A549 (cell line): ENCODE results near the gene AADAC. TPM values are rescaled to one million over a fixed set of nuclear protein-coding genes. Genes with fewer than 3 reads are reported as not detected.
"Not testable (repeated sequence)": the region's sequence is repeated elsewhere in the genome, so short reads cannot be mapped to it uniquely, and the experiment has no call there.

ENCODE experiments used
- ATAC-seq, 2 experiments: fragments of 200-7000 bp in 1 of 2; fragments of >200 bp in 1 of 2; cut with Nextera tagmentation in 1 of 2; cut with Tn5 transposase in 1 of 2; 3 replicates each; pipeline versions ENCODE4 v1.8.0 to v1.9.1; 2018 to 2020; ENCODE audit warnings: mild to moderate bottlenecking in 1 of 2, moderate library complexity in 1 of 2
- CTCF ChIA-PET: fragments of 300-600 bp; sonication (Branson Sonifier 250); formaldehyde crosslinking; extraction: SDS; loops from one replicate; lab custom pipeline; 2021; ENCODE audit warnings: antibody characterized with exemption, inconsistent platforms; lab: Yijun Ruan, JAX
- POLR2A ChIA-PET: fragments of 350-600 bp; formaldehyde crosslinking; extraction: SDS; loops from one replicate; lab custom pipeline; 2021; ENCODE audit warnings: antibody characterized with exemption, inconsistent platforms; lab: Yijun Ruan, JAX
- DNase-seq, 2 experiments: peaks; one replicate each; pipeline versions ENCODE4 v3.0.0 to v3.0.0-alpha.2; 2011 to 2016; ENCODE audit warnings: low read depth in 1 of 2, low spot score in 1 of 2
- FAIRE-seq: peaks from 2 replicates; lab custom pipeline; 2011; peaks lifted over from hg19 to GRCh38; lab: Jason Lieb, UNC
- H3K27ac ChIP-seq, 2 experiments: fragments of >200 bp; sonication (Bioruptor Twin); formaldehyde crosslinking; 3 replicates each; pipeline ENCODE4 v1.5.1; 2016 to 2017
- H3K4me1 ChIP-seq: fragments of >200 bp; sonication (Bioruptor Twin); formaldehyde crosslinking; 3 replicates; pipeline ENCODE4 v1.6.1; 2016
- H3K4me2 ChIP-seq: fragments of >200 bp; sonication (Bioruptor Twin); formaldehyde crosslinking; 3 replicates; pipeline ENCODE4 v1.6.1; 2016
- H3K4me3 ChIP-seq: fragments of >200 bp; sonication (Bioruptor Twin); formaldehyde crosslinking; 3 replicates; pipeline ENCODE4 v1.5.1; 2016
- H3K9me3 ChIP-seq: fragments of >200 bp; sonication (Bioruptor Twin); formaldehyde crosslinking; 3 replicates; pipeline ENCODE4 v1.6.1; 2016
- CEBPB ChIP-seq, 2 experiments: fragments of >200 bp in 1 of 2; sonication (Bioruptor Twin) in 1 of 2; formaldehyde crosslinking in 1 of 2; IDR thresholded peaks; 2 replicates each; pipeline ENCODE4 v1.6.1; 2012 to 2016
- CHD4 ChIP-seq: fragments of 200-600 bp; sonication (generic); IDR thresholded peaks from 2 replicates; pipeline ENCODE4 v1.6.1; 2016; ENCODE audit warnings: antibody characterized with exemption, mild to moderate bottlenecking, borderline replicate concordance
- E2F6 ChIP-seq: IDR thresholded peaks from 2 replicates; pipeline ENCODE4 v1.6.1; 2012; ENCODE audit warnings: low read depth, borderline replicate concordance
- FOSB ChIP-seq: fragments of 250-450 bp; sonication (Bioruptor Pico); IDR thresholded peaks from 2 replicates; pipeline ENCODE4 v1.5.0; 2020; ENCODE audit warnings: mild to moderate bottlenecking, moderate library complexity
- HOXB5 ChIP-seq: fragments of 250-450 bp; sonication (Bioruptor Pico); IDR thresholded peaks from 2 replicates; pipeline ENCODE4 v1.5.0; 2020; ENCODE audit warnings: mild to moderate bottlenecking, moderate library complexity
- MAFK ChIP-seq: fragments of 450-650 bp; IDR thresholded peaks from 2 replicates; pipeline ENCODE4 v1.6.1; 2014; ENCODE audit not compliant: partially characterized antibody
- MYC ChIP-seq: IDR thresholded peaks from 2 replicates; pipeline ENCODE4 v1.6.1; 2012; ENCODE audit warnings: mild to moderate bottlenecking, inconsistent platforms, low read length, improper control_type of control experiment, borderline replicate concordance
- NFE2L2 ChIP-seq: fragments of 150-350 bp; conservative IDR thresholded peaks from 2 replicates; pipeline ENCODE4 v1.6.1; 2014; ENCODE audit warnings: low read length
- POLR2AphosphoS2 ChIP-seq: conservative IDR thresholded peaks from 2 replicates; pipeline ENCODE4 v1.6.1; 2012; ENCODE audit warnings: low read length, improper control_type of control experiment, inconsistent platforms
- RAD21 ChIP-seq, 2 experiments: fragments of >200 bp in 1 of 2; sonication (Bioruptor Twin) in 1 of 2; formaldehyde crosslinking in 1 of 2; IDR thresholded peaks in 1 of 2; conservative IDR thresholded peaks in 1 of 2; 2 replicates in 1 of 2; 3 replicates in 1 of 2; pipeline ENCODE4 v1.6.1; 2012 to 2018; ENCODE audit warnings: inconsistent platforms in 1 of 2
- SREBF2 ChIP-seq: fragments of 450-650 bp; IDR thresholded peaks from 2 replicates; pipeline ENCODE4 v1.6.1; 2014; ENCODE audit warnings: mild to moderate bottlenecking, moderate library complexity
- TFCP2L1 ChIP-seq: fragments of 250-450 bp; sonication (Bioruptor Pico); IDR thresholded peaks from 2 replicates; pipeline ENCODE4 v1.5.0; 2021; ENCODE audit warnings: mild to moderate bottlenecking
- ZC3H11A ChIP-seq: fragments of 450-650 bp; IDR thresholded peaks from 2 replicates; pipeline ENCODE4 v1.6.1; 2014; ENCODE audit warnings: antibody characterized with exemption, mild to moderate bottlenecking
- ZNF302 ChIP-seq: fragments of 250-450 bp; sonication (Bioruptor Pico); IDR thresholded peaks from 2 replicates; pipeline ENCODE4 v1.9.0; 2021; ENCODE audit warnings: inconsistent platforms, mild to moderate bottlenecking, moderate library complexity
- WGBS: methylation state at CpG from one replicate; pipeline ENCODE4 v1.1.6; 2017; ENCODE audit errors: missing lambda C conversion rate; 5-methylcytosine and 5-hydroxymethylcytosine counted together
- polyA plus RNA-seq, 4 experiments: library from polyadenylated mRNA; depleted of rRNA in 3 of 4; stranded (reverse); fragments of >200 nt; fragmentation: RNase III in 1 of 4; extraction: RNeasy Plus Mini Kit Qiagen cat#74134 plus additional on column Dnase treatment in 1 of 4; gene quantifications; 2 replicates in 3 of 4; 3 replicates in 1 of 4; pipeline ENCODE4 v1.2.3, GENCODE V29; 2011 to 2017
- TF ChIP-seq, protein P1 (sequence below): fragments of 200-600 bp; sonication (generic); IDR thresholded peaks from 2 replicates; pipeline ENCODE4 v1.6.1; 2016; ENCODE audit warnings: antibody characterized with exemption, mild to moderate bottlenecking, moderate library complexity
- TF ChIP-seq, protein P2 (sequence below): fragments of >200 bp; sonication (Bioruptor Twin); formaldehyde crosslinking; IDR thresholded peaks from 3 replicates; pipeline ENCODE4 v1.6.1; 2016

Gene AADAC
- polyA plus RNA-seq, 2 of the 4 experiments (the other 2 are of a cell fraction): 15.3 to 45.0 TPM

DNA sequence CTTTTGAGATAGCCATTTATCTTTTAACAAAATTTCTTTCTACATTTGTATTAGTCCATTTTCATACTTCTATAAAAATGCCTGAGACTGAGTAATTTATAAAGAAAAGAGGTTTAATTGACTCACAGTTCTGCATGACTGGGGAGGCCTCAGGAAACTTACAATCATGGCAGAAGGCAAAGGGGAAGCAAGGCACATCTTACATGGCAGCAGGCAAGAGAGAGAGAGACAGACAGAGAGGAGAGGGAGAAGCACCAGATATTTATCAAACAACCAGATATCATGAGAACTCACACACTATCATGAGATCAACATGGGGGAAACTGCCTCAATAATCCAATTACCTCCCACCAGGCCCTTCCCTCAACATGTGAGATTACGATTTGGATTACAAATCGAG, 23.2 kb upstream of the AADAC start:
- POLR2A ChIA-PET, H3K4me2 ChIP-seq, ATAC-seq, H3K9me3 ChIP-seq, H3K4me3 ChIP-seq, DNase-seq, CTCF ChIA-PET, FAIRE-seq: not testable (repeated sequence)
- H3K4me1 ChIP-seq: peaks cover 76% of the 10 kb centered on the region
- H3K27ac ChIP-seq: peak overlapping the region; percentile 11 to 48; a peak in 4 of 6 replicates
- 99% methylated on average over 2 of the region's 2 CpGs for WGBS
- TF ChIP-seq FOSB (CRISPR knock-in tag): 0 out of 2 replicates have a peak, but pooled peaks have one; percentile 35

DNA sequence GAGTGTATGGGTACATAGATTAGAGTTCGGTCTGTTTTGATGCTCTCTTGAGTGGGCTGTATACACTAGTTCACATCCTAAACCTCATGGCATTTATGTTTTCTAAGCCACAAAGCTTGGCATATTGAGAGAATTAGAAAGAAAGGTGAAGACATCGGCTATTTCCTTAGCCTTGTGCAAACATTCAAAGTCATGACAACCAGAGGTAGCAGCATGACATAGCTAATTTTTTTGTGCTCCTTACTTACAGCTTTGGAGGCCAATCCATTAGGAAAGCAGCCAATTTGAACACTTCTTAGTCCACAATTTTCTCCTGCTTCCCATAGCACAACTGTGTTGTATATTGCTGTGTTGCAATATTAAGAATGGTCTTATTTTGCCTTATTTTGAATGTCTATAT, 21.5 kb upstream of the AADAC start:
- ATAC-seq (peak; percentile 68 to 74), DNase-seq (peak; percentile 14 to 85), FAIRE-seq (peak; percentile 97)
- H3K4me1 ChIP-seq: peaks cover 68% of the 10 kb centered on the region
- TF ChIP-seq TFCP2L1 (CRISPR knock-in tag) (peak; percentile 5; the same call in 1 of the 2 replicates), ZNF302 (0 out of 2 replicates have a peak, but pooled peaks have one; percentile 19), SREBF2 (no peak), HOXB5 (no peak), ZC3H11A (no peak), POLR2AphosphoS2 (no peak), CEBPB (IDR thresholded peaks at IDR 0.05) (peak; percentile 50 to 53; a peak in 3 of 4 replicates), NFE2L2 (peak; percentile 78), MYC (no peak), MAFK (peak; percentile 96), CHD4 (no peak), E2F6 (no peak; the same call in 1 of the 2 replicates)
- TF ChIP-seq, protein P1, sequence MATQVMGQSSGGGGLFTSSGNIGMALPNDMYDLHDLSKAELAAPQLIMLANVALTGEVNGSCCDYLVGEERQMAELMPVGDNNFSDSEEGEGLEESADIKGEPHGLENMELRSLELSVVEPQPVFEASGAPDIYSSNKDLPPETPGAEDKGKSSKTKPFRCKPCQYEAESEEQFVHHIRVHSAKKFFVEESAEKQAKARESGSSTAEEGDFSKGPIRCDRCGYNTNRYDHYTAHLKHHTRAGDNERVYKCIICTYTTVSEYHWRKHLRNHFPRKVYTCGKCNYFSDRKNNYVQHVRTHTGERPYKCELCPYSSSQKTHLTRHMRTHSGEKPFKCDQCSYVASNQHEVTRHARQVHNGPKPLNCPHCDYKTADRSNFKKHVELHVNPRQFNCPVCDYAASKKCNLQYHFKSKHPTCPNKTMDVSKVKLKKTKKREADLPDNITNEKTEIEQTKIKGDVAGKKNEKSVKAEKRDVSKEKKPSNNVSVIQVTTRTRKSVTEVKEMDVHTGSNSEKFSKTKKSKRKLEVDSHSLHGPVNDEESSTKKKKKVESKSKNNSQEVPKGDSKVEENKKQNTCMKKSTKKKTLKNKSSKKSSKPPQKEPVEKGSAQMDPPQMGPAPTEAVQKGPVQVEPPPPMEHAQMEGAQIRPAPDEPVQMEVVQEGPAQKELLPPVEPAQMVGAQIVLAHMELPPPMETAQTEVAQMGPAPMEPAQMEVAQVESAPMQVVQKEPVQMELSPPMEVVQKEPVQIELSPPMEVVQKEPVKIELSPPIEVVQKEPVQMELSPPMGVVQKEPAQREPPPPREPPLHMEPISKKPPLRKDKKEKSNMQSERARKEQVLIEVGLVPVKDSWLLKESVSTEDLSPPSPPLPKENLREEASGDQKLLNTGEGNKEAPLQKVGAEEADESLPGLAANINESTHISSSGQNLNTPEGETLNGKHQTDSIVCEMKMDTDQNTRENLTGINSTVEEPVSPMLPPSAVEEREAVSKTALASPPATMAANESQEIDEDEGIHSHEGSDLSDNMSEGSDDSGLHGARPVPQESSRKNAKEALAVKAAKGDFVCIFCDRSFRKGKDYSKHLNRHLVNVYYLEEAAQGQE: no peak
- H3K9me3 ChIP-seq: peaks cover 2% of the 10 kb centered on the region; the same call in 1 of the 3 replicates
- 0 out of 3 replicates have a peak overlapping the region, but pooled peaks have one; percentile 2 for H3K4me3 ChIP-seq
- ChIA-PET CTCF (no interaction called here), POLR2A (no interaction called here)
- WGBS: 2% methylated on average over 2 of the region's 2 CpGs
- H3K4me2 ChIP-seq: peak overlapping the region; percentile 79
- peak overlapping the region; percentile 73 to 79 for H3K27ac ChIP-seq

GRCh38 chr3:151793636-151794035, 20.3 kb upstream of the AADAC start:
- DNase-seq: no peak
- peak; percentile 18 for FAIRE-seq
- H3K4me2 ChIP-seq: peak overlapping the region; percentile 79
- no peak overlapping the region; the same call in 2 of the 3 replicates for H3K4me3 ChIP-seq
- ChIA-PET POLR2A (interaction anchor here (0.5 to 1.0 kb wide), 2 partner anchors 21 to 44 kb away, joined by 3 read pairs; no protein-coding TSS in a partner anchor), CTCF (interaction anchor here (0.8 kb wide), 1 partner anchor 44 kb away, joined by 3 read pairs; no protein-coding TSS in a partner anchor)
- 40% methylated on average over 2 of the region's 2 CpGs for WGBS
- ATAC-seq: no peak
- TF ChIP-seq, protein P2, sequence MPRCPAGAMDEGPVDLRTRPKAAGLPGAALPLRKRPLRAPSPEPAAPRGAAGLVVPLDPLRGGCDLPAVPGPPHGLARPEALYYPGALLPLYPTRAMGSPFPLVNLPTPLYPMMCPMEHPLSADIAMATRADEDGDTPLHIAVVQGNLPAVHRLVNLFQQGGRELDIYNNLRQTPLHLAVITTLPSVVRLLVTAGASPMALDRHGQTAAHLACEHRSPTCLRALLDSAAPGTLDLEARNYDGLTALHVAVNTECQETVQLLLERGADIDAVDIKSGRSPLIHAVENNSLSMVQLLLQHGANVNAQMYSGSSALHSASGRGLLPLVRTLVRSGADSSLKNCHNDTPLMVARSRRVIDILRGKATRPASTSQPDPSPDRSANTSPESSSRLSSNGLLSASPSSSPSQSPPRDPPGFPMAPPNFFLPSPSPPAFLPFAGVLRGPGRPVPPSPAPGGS: no peak
- TF ChIP-seq RAD21 (conservative IDR thresholded peaks at IDR 0.05 in 1 of 2, IDR thresholded peaks at IDR 0.05 in 1 of 2) (no peak), MAFK (peak; percentile 25)
- peaks cover 2% of the 10 kb centered on the region; the same call in 1 of the 3 replicates for H3K9me3 ChIP-seq
- H3K4me1 ChIP-seq: peaks cover 65% of the 10 kb centered on the region
- H3K27ac ChIP-seq: peak overlapping the region; percentile 73 to 77
